Retinal pigment epithelial cell (primary cell): Measurements from ENCODE around the gene RRP7A.
A peak's percentile ranks its signal among the peaks of the same experiment; 100 is the strongest.
"Not testable (repeated sequence)": the region's sequence is repeated elsewhere in the genome, so short reads cannot be mapped to it uniquely, and the experiment has no call there.

ENCODE experiments used
- DNase-seq: peaks from one replicate; pipeline ENCODE4 v3.0.0-alpha.2; 2010; ENCODE audit warnings: low read depth
- H3K4me3 ChIP-seq: 2 replicates; pipeline ENCODE4 v1.5.1; 2011; ENCODE audit warnings: mild to moderate bottlenecking, low read length, control low read depth, moderate library complexity
- CTCF ChIP-seq: conservative IDR thresholded peaks from 2 replicates; pipeline ENCODE4 v1.5.1; 2011; ENCODE audit warnings: low read depth, low read length, control low read depth, inconsistent platforms

Gene RRP7A

GRCh38 chr22:42490243-42490832 is 29.3 kb downstream of the RRP7A start:
- no peak for DNase-seq
- no peak overlapping the region for H3K4me3 ChIP-seq
- TF ChIP-seq CTCF, result no peak

DNA sequence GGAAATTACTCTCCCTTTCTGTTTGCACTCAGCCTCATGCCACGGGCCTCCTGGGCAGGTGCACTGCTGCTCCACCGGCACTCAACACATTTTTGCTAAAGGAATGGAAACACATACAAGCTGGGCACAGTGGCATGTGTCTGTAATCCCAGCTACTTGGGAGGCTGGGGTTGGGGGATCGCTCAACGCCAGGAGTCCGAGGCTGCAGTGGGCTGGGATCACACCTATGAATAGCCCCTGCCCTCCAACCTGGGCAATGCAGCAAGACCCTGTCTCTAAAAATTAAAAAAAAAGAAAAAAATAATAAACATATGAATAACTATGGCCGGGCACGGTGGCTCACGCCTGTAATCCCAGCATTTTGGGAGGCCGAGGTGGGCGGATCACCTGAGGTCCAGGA is 30.6 kb downstream of the RRP7A start:
- no peak for DNase-seq
- TF ChIP-seq CTCF, result no peak
- no peak overlapping the region for H3K4me3 ChIP-seq

DNA sequence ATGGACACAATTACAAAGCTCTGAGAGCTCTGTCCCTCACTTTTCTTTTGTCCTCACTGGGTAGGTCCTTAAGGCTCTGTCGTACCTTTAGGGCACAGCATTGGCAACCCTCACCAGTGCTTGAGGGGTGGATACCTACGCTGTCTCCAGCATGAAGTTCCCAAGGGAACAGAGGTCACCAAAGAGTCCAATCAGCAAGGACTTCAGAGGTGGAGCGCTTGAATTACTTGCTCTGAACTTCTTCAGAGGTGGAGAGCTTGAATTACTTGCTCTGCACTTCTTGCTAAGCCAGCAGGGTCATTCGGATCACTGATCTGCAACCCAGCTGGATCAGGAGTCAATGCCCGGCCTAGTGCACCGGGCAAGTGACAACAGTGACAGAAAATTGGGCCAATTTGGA is 35.1 kb downstream of the RRP7A start:
- DNase-seq, result no peak
- no peak overlapping the region for H3K4me3 ChIP-seq
- no peak for TF ChIP-seq CTCF

DNA sequence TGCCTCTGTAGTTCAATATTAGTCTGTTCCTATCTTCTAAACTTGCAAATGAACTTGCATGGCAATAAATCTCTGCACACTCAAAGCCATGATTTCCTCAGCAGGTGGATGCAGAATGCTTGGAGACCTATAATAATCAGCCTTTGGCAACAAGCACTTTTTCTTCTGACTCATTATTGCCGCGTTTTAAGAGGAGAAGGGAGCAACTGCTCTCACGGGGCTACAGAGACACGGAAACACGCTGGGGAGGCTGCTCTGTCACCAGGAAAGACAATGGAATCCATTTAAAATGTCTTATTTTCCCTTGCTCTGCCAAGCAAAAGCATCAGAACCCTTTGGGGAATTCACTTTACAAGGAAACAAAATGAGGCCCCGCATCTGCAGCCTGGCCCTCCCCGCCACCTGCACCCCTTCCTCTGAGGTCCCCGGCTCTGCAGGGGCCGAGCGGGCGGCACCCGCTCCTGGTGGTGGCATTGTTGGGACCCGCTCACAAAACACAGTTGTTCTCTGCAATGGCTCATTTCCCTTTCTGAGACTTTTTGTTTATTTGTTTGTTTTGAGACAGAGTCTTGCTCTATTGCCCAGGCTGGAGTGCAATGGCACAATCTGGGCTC is 35.9 kb downstream of the RRP7A start:
- not testable (repeated sequence) for H3K4me3 ChIP-seq, DNase-seq

GRCh38 chr22:42475122-42475521 is 44.5 kb downstream of the RRP7A start:
- DNase-seq, result no peak
- H3K4me3 ChIP-seq, result no peak overlapping the region
- TF ChIP-seq CTCF, result no peak

DNA sequence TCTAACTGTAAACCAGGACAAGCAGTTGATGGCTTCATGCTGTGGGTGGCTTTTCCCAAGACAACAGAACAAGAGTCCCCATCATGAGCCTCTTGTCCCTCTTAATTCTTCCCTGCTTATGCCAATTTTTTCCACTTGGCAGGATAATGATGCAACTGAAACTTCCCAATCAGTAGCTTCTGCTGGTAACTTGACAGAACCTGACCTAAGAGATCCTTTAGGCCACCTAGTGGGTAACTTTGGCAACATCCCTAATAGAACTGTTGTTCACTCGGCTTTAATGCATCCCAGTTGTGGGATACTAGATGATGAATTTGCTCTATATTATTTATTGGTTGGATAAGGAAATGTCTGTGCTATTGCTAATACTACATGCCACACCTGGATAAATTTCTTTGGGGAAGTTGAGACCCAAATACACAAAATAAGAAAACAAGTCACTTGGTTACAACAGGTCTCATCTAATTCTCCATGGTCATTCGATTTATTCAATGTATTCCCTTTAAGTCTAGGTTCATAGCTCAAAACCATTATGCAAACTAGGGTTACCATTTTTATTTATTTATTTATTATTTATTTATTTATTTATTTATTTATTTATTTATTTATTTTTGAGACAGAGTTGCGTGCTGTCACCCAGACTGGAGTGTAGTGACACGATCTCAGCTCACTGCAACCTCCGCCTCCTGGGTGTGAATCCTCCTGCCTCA is 46.0 kb downstream of the RRP7A start:
- peak; percentile 13 for DNase-seq
- no peak overlapping the region for H3K4me3 ChIP-seq
- peak; percentile 79 for TF ChIP-seq CTCF

DNA sequence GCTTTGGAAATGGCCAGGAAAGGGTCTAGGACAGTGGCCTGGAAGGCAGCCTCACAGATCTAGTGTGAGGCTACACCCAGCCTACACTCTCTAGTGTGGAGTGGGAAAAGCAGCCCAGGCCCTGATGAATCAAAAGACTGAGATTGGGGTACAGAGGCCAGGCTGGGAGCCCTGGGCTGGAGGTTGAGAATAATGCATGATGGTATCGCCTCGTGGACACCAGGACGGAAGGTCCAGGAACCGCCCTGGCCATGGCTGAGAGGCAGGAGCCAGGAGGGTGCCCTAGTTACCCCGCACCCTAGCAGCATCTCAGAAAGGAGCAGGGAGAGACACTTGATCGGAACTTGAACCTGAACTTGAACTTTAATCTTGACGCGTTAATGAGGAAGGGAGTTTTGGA is 46.9 kb downstream of the RRP7A start:
- no peak for TF ChIP-seq CTCF

More for the DNA sequence above, 46.9 kb downstream of the RRP7A start:
- no peak for DNase-seq
- no peak overlapping the region for H3K4me3 ChIP-seq
